Measurements from ENCODE around the gene LRRC8A. TPM values are rescaled to one million over a fixed set of nuclear protein-coding genes. Genes with fewer than 3 reads are reported as not detected.
A peak's percentile ranks its signal among the peaks of the same experiment; 100 is the strongest.

The LRRC8A gene
- total RNA-seq, 2 experiments from 2014 or later: 37.1 to 38.1 TPM

DNA sequence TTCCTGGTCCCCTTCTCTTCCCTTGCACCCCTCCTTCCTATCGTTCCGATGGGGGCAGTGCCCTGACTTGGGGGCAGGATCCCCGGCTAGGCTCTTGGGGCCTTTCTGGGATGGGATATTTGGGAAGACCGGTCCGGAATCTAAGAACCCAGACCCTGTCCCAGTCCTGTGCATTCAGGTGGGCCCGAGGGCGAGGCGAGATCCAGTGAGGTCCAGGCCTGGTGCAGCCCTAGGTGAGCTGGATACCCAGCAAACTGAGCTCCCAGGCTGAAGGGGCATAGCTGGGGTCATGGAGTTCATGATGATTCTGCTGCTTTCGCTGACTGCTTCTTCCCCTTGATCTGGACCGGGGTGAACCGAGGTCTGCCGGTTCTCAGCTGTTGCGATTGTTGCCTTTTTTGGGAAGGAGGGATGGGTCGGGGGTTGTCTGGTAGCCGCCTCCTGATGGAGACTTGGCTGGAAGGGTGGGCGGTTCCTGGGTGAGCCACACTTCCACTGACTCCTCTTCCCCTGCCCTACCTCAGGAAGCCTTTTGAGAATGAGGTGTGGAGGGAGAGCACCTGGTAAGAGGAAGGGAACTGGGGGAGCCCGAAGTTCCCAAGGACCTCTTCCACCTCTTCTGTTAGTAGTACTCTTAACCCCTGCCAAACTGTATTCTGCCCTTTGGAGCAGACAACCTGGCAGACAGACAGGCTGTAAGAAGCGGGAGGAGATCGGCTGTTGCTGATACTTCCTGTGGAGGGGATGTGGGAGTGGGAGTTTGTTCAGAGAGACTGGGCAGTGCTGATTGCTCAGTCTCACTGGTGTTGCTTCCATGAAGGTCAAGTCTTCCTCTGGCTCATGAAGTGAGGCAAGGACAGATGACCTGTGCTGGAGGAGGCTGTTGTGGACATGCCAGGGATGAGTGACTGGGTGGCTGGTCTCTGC is 1.0 kb downstream of the LRRC8A start:
- no peaks in the 10 kb centered on the region for H3K27me3 Mint-ChIP-seq

DNA sequence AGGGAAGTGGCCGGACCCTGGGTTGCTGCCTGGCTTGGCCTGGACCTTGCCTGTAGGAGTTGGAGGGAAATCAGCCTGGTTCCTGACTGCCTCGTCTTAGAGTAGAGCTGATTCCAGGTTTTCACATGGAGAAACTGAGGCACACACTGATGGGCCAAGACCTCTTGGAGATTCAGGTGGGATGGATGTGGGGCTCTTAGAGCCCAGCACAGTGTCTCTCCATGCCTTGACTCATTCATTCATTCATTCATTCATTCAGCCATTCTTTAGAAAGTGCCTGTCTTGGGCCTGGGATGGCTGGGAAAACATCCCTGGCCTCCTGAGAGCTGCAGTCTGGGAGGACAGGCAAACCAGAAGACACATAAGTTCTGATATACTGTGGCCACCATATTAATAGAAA is 2.2 kb downstream of the LRRC8A start:
- CTCF ChIA-PET: interaction anchor here (2.2 kb wide), 1 partner anchor 41 kb away, joined by 6 read pairs; no protein-coding TSS in a partner anchor
- H3K27me3 Mint-ChIP-seq: no peaks in the 10 kb centered on the region

More for the DNA sequence above, 1.0 kb downstream of the LRRC8A start:
- ChIA-PET POLR2A (interaction anchor here (0.6 to 4.1 kb wide), 8 partner anchors 8 to 199 kb away, joined by 3 to 43 read pairs (median 4); partner anchors contain the start of gene ENDOG), CTCF (interaction anchor here (0.7 to 3.5 kb wide), 3 partner anchors 20 to 65 kb away, joined by 4 to 20 read pairs (median 5); partner anchors contain the start of gene ENDOG)
- no peak for DNase-seq
- peaks cover 47% of the 10 kb centered on the region for H3K36me3 Mint-ChIP-seq (ENCODE audit: low read depth)
- peak overlapping the region; percentile 89 for H3K27ac Mint-ChIP-seq
- H3K4me1 Mint-ChIP-seq: peaks cover 65% of the 10 kb centered on the region
- no peaks in the 10 kb centered on the region for H3K9me3 Mint-ChIP-seq
- peak overlapping the region; percentile 90 for H3K4me3 Mint-ChIP-seq

DNA sequence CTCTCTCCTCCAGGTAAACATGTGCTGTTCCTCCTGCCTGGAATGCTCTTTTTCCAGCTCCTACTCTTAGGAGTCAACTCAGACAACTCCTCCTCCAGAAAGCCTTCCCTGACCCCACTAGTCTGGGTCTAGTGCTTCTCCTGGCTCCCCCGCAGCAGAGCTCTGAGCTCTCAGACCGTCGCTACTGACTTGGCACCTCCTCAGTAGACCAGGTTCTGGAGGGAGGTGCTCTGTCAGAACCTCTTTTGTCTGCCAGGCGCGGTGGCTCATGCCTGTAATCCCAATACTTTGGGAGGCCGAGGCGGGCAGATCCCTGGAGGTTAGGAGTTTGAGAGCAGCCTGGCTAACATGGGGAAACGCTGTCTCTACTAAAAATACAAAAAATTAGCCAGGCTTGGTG is 3.4 kb downstream of the LRRC8A start:
- H3K27me3 Mint-ChIP-seq: no peaks in the 10 kb centered on the region
- DNase-seq: no peak
- peaks cover 64% of the 10 kb centered on the region for H3K4me1 Mint-ChIP-seq
- POLR2A ChIA-PET: interaction anchor here (2.3 kb wide), 1 partner anchor 14 kb away, joined by 11 read pairs; no protein-coding TSS in a partner anchor
- peak overlapping the region; percentile 61 for H3K27ac Mint-ChIP-seq
- H3K4me3 Mint-ChIP-seq: peak overlapping the region; percentile 38
- H3K36me3 Mint-ChIP-seq (ENCODE audit: low read depth): peaks cover 63% of the 10 kb centered on the region
- H3K9me3 Mint-ChIP-seq: no peaks in the 10 kb centered on the region
- CTCF ChIA-PET: interaction anchor here (2.2 kb wide), 1 partner anchor 40 kb away, joined by 6 read pairs; no protein-coding TSS in a partner anchor

More for the DNA sequence above, 2.2 kb downstream of the LRRC8A start:
- POLR2A ChIA-PET: interaction anchor here (2.3 kb wide), 1 partner anchor 16 kb away, joined by 11 read pairs; no protein-coding TSS in a partner anchor
- no peak for DNase-seq
- Mint-ChIP-seq H3K4me1 (peaks cover 73% of the 10 kb centered on the region), H3K36me3 (ENCODE audit: low read depth) (peaks cover 59% of the 10 kb centered on the region), H3K9me3 (no peaks in the 10 kb centered on the region), H3K27ac (peak overlapping the region; percentile 35), H3K4me3 (peak overlapping the region; percentile 90)

GRCh38 chr9:128885798-128886197 is 3.9 kb downstream of the LRRC8A start:
- H3K36me3 Mint-ChIP-seq (ENCODE audit: low read depth): peaks cover 66% of the 10 kb centered on the region

GRCh38 chr9:128886211-128886891 is 4.4 kb downstream of the LRRC8A start:
- H3K36me3 Mint-ChIP-seq (ENCODE audit: low read depth): peaks cover 68% of the 10 kb centered on the region

More at GRCh38 chr9:128885798-128886197, 3.9 kb downstream of the LRRC8A start:
- POLR2A ChIA-PET: interaction anchor here (2.3 kb wide), 1 partner anchor 14 kb away, joined by 11 read pairs; no protein-coding TSS in a partner anchor
- peak overlapping the region; percentile 61 for H3K27ac Mint-ChIP-seq
- H3K4me3 Mint-ChIP-seq: no peak overlapping the region
- peaks cover 63% of the 10 kb centered on the region for H3K4me1 Mint-ChIP-seq
- DNase-seq: no peak
- no peaks in the 10 kb centered on the region for H3K27me3 Mint-ChIP-seq
- no peaks in the 10 kb centered on the region for H3K9me3 Mint-ChIP-seq
- CTCF ChIA-PET: interaction anchor here (2.2 kb wide), 1 partner anchor 39 kb away, joined by 6 read pairs; no protein-coding TSS in a partner anchor

DNA sequence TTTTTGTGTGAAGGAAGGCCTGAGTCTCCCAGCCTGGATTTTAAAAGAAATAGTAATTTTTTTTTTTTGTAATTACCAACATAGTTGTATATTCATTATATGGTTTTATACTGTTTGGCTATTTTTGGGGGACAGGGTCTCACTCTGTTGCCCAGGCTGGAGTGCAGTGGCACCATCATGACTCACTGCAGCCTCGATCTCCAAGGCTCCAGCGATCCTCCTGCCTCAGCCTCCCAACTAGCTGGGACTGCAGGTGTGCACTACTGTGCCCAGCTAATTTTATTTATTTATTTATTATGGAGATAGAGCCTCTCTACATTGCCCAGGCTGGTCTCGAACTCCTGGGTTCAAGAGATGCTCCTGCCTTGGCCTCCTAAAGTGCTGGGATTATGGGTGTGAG is 5.1 kb downstream of the LRRC8A start:
- no peaks in the 10 kb centered on the region for H3K9me3 Mint-ChIP-seq
- ChIA-PET POLR2A (no interaction called here), CTCF (no interaction called here)
- H3K27me3 Mint-ChIP-seq: no peaks in the 10 kb centered on the region
- no peak overlapping the region for H3K4me3 Mint-ChIP-seq
- H3K27ac Mint-ChIP-seq: peak overlapping the region; percentile 16
- H3K36me3 Mint-ChIP-seq (ENCODE audit: low read depth): peaks cover 69% of the 10 kb centered on the region
- no peak for DNase-seq
- H3K4me1 Mint-ChIP-seq: peaks cover 71% of the 10 kb centered on the region

More at GRCh38 chr9:128886211-128886891, 4.4 kb downstream of the LRRC8A start:
- Mint-ChIP-seq H3K27me3 (no peaks in the 10 kb centered on the region), H3K4me3 (no peak overlapping the region), H3K27ac (peak overlapping the region; percentile 61), H3K9me3 (no peaks in the 10 kb centered on the region), H3K4me1 (peaks cover 64% of the 10 kb centered on the region)
- ChIA-PET POLR2A (interaction anchor here (2.3 kb wide), 1 partner anchor 13 kb away, joined by 11 read pairs; no protein-coding TSS in a partner anchor), CTCF (no interaction called here)
- DNase-seq: no peak

- H3K4me3 Mint-ChIP-seq: no peak overlapping the region
- no peak for DNase-seq
- ChIA-PET POLR2A (interaction anchor here (2.2 kb wide), 1 partner anchor 11 kb away, joined by 8 read pairs; no protein-coding TSS in a partner anchor), CTCF (no interaction called here)
- H3K27me3 Mint-ChIP-seq: no peaks in the 10 kb centered on the region
- H3K27ac Mint-ChIP-seq: peak overlapping the region; percentile 21
- H3K36me3 Mint-ChIP-seq (ENCODE audit: low read depth): peaks cover 63% of the 10 kb centered on the region
- no peaks in the 10 kb centered on the region for H3K9me3 Mint-ChIP-seq
- H3K4me1 Mint-ChIP-seq: peaks cover 77% of the 10 kb centered on the region
Measured at GRCh38 chr9:128887914-128888350, 6.0 kb downstream of the LRRC8A start.

DNA sequence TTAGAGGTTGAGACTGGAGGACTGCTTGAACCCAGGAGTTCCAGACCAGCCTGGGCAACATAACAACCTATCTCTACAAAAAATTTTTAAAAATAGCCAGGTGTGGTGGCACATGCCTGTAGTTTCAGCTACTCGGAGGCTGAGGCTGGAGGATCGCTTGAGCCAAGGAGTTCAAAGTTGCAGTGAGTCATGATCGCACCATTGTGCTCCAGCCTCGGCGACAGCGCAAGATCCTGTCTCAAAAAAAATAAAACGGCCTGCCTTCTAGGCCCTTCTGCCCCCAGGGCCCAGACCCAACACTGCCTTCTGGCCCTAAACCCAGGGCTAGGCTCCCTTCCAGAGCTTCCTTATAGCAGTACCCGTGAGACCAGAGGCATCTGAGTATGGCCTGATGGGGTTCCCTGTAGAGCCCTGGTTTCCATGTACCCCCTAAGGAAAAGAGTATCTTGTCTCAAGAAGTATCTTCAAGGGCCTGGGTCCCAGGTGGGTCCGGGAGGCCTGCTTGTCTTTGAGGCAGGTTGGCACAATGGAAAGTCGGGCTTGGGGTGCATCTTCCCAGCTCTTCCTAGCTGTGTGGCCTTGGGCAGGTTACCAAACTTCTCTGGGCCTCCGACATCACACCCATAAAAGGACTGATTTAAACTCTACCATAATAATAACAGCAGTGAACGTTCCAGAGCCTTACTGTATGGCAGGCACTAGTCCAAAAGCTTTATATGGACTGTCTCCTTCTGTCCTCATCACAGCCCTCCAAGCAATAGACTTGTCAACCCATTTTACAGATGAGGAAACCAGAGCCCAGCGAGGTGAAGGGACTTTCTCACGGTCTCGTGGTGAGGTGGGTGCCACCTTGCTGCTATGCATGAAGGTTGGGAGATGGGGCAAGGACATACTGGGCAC is 9.6 kb downstream of the LRRC8A start:
- Mint-ChIP-seq H3K4me3 (no peak overlapping the region), H3K9me3 (no peaks in the 10 kb centered on the region), H3K27me3 (no peaks in the 10 kb centered on the region), H3K36me3 (ENCODE audit: low read depth) (peaks cover 61% of the 10 kb centered on the region), H3K4me1 (peaks cover 72% of the 10 kb centered on the region), H3K27ac (peak overlapping the region; percentile 65)
- CTCF ChIA-PET: interaction anchor here (1.1 kb wide), 1 partner anchor 13 kb away, joined by 5 read pairs; no protein-coding TSS in a partner anchor
- no peak for DNase-seq
- POLR2A ChIA-PET: interaction anchor here (1.2 to 3.6 kb wide), 2 partner anchors 9 to 10 kb away, joined by 5 to 13 read pairs; partner anchors contain the start of genes KYAT1 and LRRC8A

- Mint-ChIP-seq H3K27ac (peak overlapping the region; percentile 74), H3K36me3 (ENCODE audit: low read depth) (peaks cover 62% of the 10 kb centered on the region), H3K9me3 (no peaks in the 10 kb centered on the region), H3K4me3 (no peak overlapping the region), H3K4me1 (peaks cover 73% of the 10 kb centered on the region), H3K27me3 (no peaks in the 10 kb centered on the region)
- ChIA-PET CTCF (interaction anchor here (1.1 kb wide), 1 partner anchor 13 kb away, joined by 5 read pairs; no protein-coding TSS in a partner anchor), POLR2A (interaction anchor here (1.7 to 3.6 kb wide), 4 partner anchors 10 to 12 kb away, joined by 4 to 13 read pairs (median 6); partner anchors contain the start of genes KYAT1 and LRRC8A)
- no peak for DNase-seq
Measured at GRCh38 chr9:128892221-128892921, 10.4 kb downstream of the LRRC8A start.

DNA sequence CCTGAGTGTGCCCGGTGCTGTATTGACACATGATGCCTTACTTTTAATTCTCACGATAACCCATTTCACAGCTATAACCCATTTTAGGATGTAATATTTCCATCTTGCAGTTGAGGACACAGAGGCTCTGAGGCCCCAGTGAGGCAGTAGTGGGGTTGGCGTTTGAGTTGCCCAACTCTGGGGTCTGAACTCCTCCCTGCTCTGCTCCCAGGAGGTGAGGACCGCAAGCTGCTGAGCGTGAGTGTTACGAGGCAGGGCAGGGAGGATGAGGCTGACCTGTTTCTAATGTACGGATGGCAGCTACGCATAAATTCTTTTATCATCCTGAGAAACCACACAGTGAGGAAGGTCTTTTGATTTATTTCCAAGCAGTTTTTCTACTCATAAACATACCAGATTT is 11.4 kb downstream of the LRRC8A start:
- H3K4me3 Mint-ChIP-seq: no peak overlapping the region
- H3K27ac Mint-ChIP-seq: peak overlapping the region; percentile 74
- peaks cover 60% of the 10 kb centered on the region for H3K36me3 Mint-ChIP-seq (ENCODE audit: low read depth)
- DNase-seq: no peak
- no peaks in the 10 kb centered on the region for H3K27me3 Mint-ChIP-seq
- ChIA-PET CTCF (interaction anchor here (1.2 kb wide), 1 partner anchor 35 kb away, joined by 3 read pairs; no protein-coding TSS in a partner anchor), POLR2A (interaction anchor here (1.7 to 2.0 kb wide), 3 partner anchors 9 to 13 kb away, joined by 4 to 7 read pairs (median 5); partner anchors contain the start of genes KYAT1 and LRRC8A)
- peaks cover 74% of the 10 kb centered on the region for H3K4me1 Mint-ChIP-seq
- no peaks in the 10 kb centered on the region for H3K9me3 Mint-ChIP-seq

- Mint-ChIP-seq H3K4me1 (peaks cover 80% of the 10 kb centered on the region), H3K27ac (peak overlapping the region; percentile 74), H3K36me3 (ENCODE audit: low read depth) (peaks cover 64% of the 10 kb centered on the region), H3K4me3 (no peak overlapping the region), H3K9me3 (no peaks in the 10 kb centered on the region), H3K27me3 (no peaks in the 10 kb centered on the region)
- DNase-seq: no peak
- ChIA-PET POLR2A (no interaction called here), CTCF (interaction anchor here (1.1 kb wide), 2 partner anchors 14 to 34 kb away, joined by 3 read pairs; no protein-coding TSS in a partner anchor)
Measured at GRCh38 chr9:128894764-128895163, 12.8 kb downstream of the LRRC8A start.
